Adipocyte (in vitro differentiated cells): Measurements from ENCODE around the gene TMIGD2.
"Not testable (repeated sequence)": the region's sequence is repeated elsewhere in the genome, so short reads cannot be mapped to it uniquely, and the experiment has no call there.

Source experiments
- DNase-seq: peaks from one replicate; pipeline ENCODE4 v3.0.0-alpha.2; 2015; ENCODE audit warnings: low read depth
- H3K27me3 ChIP-seq: replicated peaks from 2 replicates; pipeline ENCODE4 v1.7.0; 2013; ENCODE audit warnings: mild to moderate bottlenecking, low read length, moderate library complexity; ENCODE audit not compliant: control insufficient read depth, insufficient read depth
- H3K36me3 ChIP-seq: 2 replicates; pipeline ENCODE4 v1.7.0; 2013; ENCODE audit warnings: low read length, mild to moderate bottlenecking, moderate library complexity; ENCODE audit not compliant: control insufficient read depth, insufficient read depth, severe bottlenecking
- H3K4me1 ChIP-seq: 2 replicates; pipeline ENCODE4 v1.7.0; 2013; ENCODE audit warnings: mild to moderate bottlenecking, low read length, moderate library complexity; ENCODE audit not compliant: control insufficient read depth, insufficient read depth
- H3K4me3 ChIP-seq: 2 replicates; pipeline ENCODE4 v1.7.0; 2013; ENCODE audit warnings: mild to moderate bottlenecking, low read length, moderate library complexity
- H3K9ac ChIP-seq: 2 replicates; pipeline ENCODE4 v1.7.0; 2013; ENCODE audit warnings: mild to moderate bottlenecking, low read length, moderate library complexity
- H3K9me3 ChIP-seq: 2 replicates; pipeline ENCODE4 v1.7.0; 2013; ENCODE audit warnings: mild to moderate bottlenecking, low read length, moderate library complexity; ENCODE audit not compliant: control insufficient read depth

TMIGD2 gene

GRCh38 chr19:4274321-4274686 lies 27.9 kb downstream of the TMIGD2 start:
- not testable (repeated sequence) for H3K9ac ChIP-seq, H3K4me3 ChIP-seq, H3K4me1 ChIP-seq, DNase-seq, H3K9me3 ChIP-seq, H3K36me3 ChIP-seq
- peaks cover 11% of the 10 kb centered on the region for H3K27me3 ChIP-seq

DNA sequence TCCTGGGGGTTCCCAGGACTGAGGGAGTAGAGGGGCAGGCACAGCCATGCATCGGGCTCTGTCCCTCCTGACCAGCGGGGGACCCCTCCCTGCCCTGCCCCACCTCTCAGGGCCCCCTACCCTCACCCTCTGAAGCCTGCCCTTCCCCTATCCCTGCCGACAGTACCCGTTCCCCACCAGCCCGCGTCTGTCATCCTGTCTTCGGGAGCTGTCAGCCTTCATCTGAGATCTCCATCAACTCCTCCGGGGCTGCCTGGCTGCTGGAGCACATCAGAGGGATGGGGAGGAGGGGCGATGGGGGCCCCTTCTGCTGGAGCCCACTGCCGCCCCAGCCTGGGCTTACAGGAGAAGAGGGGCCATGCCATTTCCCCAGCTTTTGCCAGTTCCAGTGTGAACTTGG lies 29.3 kb downstream of the TMIGD2 start:
- H3K4me1 ChIP-seq: peaks cover 5% of the 10 kb centered on the region

GRCh38 chr19:4268816-4269430 lies 33.3 kb downstream of the TMIGD2 start:
- DNase-seq: no peak
- Histone ChIP-seq H3K27me3 (no peaks in the 10 kb centered on the region), H3K36me3 (peaks cover 26% of the 10 kb centered on the region), H3K4me1 (peaks cover 5% of the 10 kb centered on the region), H3K9me3 (no peaks in the 10 kb centered on the region), H3K9ac (no peak overlapping the region), H3K4me3 (no peak overlapping the region)

More for the DNA sequence above, 29.3 kb downstream of the TMIGD2 start:
- Histone ChIP-seq H3K9ac (no peak overlapping the region), H3K4me3 (no peak overlapping the region), H3K36me3 (peaks cover 12% of the 10 kb centered on the region), H3K27me3 (peaks cover 7% of the 10 kb centered on the region), H3K9me3 (no peaks in the 10 kb centered on the region)
- no peak for DNase-seq

DNA sequence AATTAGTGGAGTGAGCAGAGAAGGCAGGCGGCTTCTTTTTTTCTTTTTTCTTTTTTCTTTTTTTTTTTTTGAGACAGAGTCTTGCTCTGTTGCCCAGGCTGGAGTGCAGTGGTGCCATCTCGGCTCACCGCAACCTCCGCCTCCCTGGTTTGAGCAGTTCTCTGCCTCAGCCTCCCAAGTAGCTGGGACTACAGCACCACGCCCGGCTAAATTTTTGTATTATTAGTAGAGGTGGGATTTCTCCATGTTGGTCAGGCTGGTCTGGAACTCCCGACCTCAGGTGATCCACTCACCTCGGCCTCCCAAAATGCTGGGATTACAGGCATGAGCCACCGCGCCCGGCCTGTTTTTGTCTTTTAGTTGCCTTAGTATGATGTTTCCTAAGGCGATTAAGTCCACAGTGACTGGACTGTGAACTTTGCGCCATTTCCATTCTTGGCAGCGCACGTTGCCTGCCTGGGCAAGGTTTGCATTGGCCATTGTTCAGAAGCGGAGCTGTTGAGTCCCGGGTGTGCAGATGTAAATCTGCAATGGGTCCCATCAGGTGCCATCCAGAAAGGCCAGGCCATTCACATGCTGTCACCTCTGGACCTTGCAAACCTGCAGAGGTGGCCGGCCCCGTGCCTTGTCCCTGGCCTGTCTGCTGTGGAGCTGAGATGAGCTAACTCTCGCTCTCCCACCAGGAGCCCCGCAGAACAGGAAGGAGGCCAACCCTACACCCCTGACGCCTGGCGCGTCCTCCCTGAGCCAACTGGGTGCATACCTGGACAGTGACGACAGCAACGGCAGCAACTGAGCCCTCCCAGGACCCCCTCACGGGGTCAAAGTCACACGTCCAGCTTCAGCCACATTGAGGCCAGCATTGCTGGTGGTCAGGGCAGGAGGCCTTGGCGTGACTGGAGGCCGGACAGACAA lies 34.0 kb downstream of the TMIGD2 start:
- DNase-seq: no peak
- Histone ChIP-seq H3K27me3 (no peaks in the 10 kb centered on the region), H3K4me3 (no peak overlapping the region), H3K9me3 (no peaks in the 10 kb centered on the region), H3K4me1 (peaks cover 5% of the 10 kb centered on the region), H3K36me3 (peaks cover 26% of the 10 kb centered on the region), H3K9ac (no peak overlapping the region)

DNA sequence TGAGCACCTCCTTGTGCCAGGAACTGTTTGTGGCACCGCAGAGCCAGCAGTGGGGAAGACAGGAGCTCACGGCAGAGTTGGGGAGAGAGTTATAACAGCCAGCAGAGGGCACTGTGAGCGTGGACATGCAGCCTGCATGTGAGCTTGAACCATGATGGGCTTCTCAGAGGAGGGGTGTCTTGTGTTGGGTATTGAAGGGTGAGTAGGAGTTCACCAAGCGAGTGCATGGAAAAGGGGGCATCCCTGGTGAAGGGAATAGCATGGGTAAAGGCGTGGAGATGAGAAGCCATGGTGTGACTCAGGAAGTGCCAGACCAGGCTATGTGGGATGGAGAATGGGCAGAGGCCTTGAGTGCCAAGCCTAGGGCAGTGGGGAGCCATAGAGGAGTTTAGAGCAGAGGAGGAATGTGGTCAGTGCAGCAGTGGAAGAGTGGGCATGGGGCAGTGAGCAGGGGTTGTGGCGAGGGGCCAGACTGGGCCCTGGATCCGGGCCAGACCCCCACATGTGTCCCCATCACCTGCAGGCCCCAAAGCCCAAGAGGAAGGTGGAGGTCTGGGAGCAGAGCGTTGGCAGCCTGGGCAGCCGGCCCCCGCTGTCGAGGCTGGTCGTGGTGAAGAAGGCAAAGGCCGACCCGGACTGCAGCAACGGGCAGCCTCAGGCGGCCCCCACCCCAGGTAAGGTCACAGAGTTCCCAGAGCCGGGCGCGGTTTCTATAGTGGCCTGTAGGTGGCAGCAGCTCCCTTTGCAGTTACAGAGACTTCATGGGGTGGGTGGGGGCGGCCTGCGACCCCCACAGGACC lies 34.9 kb downstream of the TMIGD2 start:
- no peaks in the 10 kb centered on the region for H3K9me3 ChIP-seq
- H3K27me3 ChIP-seq: no peaks in the 10 kb centered on the region
- no peak overlapping the region for H3K4me3 ChIP-seq
- H3K4me1 ChIP-seq: peaks cover 5% of the 10 kb centered on the region
- DNase-seq: peak; percentile 65
- no peak overlapping the region for H3K9ac ChIP-seq
- peaks cover 31% of the 10 kb centered on the region for H3K36me3 ChIP-seq

DNA sequence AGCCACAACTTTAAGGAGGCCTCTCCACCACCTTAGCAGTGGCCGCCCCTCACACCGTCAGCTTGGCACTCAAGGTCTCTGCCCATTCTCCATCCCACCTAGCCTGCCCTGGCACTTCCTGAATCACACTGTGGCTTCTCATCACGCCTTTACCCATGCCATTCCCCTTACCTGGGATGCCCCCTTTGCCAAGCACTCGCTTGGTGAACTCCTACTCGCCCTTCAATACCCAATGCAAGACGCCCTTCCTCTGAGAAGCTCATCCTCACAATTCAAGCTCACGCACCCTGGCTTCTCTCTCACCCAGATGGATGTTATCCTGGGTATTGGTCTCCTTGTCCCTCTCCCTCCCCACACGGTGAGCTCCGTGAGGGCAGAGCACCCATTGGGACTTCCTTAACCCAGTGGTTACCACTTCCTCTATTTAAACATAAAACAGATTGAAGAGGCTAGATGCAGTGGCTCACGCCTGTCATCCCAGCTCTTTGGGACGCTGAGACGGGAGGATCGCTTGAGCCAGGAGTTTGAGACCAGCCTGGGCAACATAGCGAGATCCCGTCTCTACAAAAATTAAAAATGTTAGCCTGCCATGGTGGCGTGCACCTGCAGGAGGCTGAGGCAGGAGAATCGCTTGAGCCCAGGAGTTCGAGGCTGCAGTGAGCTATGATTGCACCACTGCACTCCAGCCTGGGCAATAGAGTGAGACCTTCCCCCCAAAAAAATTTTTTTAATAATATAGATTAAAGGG lies 35.8 kb downstream of the TMIGD2 start:
- Histone ChIP-seq H3K9ac (no peak overlapping the region), H3K27me3 (no peaks in the 10 kb centered on the region), H3K4me1 (peaks cover 5% of the 10 kb centered on the region), H3K36me3 (peaks cover 32% of the 10 kb centered on the region), H3K4me3 (no peak overlapping the region), H3K9me3 (no peaks in the 10 kb centered on the region)
- no peak for DNase-seq

GRCh38 chr19:4264812-4265211 lies 37.4 kb downstream of the TMIGD2 start:
- DNase-seq: no peak
- no peaks in the 10 kb centered on the region for H3K9me3 ChIP-seq
- peaks cover 5% of the 10 kb centered on the region for H3K4me1 ChIP-seq
- H3K27me3 ChIP-seq: no peaks in the 10 kb centered on the region
- H3K4me3 ChIP-seq: no peak overlapping the region
- peaks cover 42% of the 10 kb centered on the region for H3K36me3 ChIP-seq
- no peak overlapping the region for H3K9ac ChIP-seq

- no peaks in the 10 kb centered on the region for H3K27me3 ChIP-seq
- peaks cover 42% of the 10 kb centered on the region for H3K36me3 ChIP-seq
- H3K9ac ChIP-seq: no peak overlapping the region
- DNase-seq: no peak
- peaks cover 4% of the 10 kb centered on the region for H3K9me3 ChIP-seq
- H3K4me3 ChIP-seq: no peak overlapping the region
- H3K4me1 ChIP-seq: no peaks in the 10 kb centered on the region
These were observed 41.5 kb downstream of the TMIGD2 start for GRCh38 chr19:4260613-4261191.

DNA sequence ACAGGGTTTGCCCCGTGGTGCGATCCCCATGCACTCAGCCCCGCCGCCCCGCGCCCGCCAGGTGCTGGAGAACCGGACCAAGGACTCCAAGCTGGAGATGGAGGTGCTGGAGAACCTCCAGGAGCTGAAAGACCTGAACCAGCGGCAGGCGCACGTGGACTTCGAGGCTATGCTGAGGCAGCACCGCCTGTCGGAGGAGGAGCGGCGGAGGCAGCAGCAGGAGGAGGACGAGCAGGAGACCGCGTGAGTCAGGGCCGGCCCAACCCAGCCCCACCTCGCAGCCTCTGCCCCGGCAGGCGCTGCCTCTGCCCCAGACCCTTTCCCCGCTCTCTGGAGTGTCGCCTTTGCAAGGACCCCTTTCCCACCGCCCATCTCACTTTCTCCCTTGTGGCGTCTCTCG lies 44.0 kb downstream of the TMIGD2 start:
- no peak for DNase-seq
- Histone ChIP-seq H3K9me3 (peaks cover 4% of the 10 kb centered on the region), H3K27me3 (no peaks in the 10 kb centered on the region), H3K36me3 (peaks cover 55% of the 10 kb centered on the region), H3K4me3 (no peak overlapping the region), H3K9ac (no peak overlapping the region), H3K4me1 (no peaks in the 10 kb centered on the region)

DNA sequence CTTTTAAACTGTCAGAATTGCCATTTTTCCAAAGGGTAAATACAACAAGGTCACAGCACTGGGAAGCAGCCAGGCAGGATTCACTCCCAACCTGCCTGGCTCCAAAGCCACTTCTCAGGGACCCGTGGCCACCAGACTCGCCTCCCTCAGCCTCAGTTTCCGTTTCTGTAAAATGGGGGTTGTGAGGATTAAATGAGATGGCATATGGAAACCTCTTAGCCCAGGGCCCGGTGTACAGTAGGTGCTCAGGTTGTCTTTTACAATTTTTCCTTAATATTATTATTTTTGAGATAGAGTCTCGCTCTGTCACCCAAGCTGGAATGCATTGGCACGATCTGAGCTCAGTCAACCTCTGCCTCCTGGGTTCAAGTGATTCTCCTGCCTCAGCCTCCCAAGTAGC lies 45.2 kb downstream of the TMIGD2 start:
- Histone ChIP-seq H3K27me3 (no peaks in the 10 kb centered on the region), H3K36me3 (peaks cover 56% of the 10 kb centered on the region), H3K9ac (no peak overlapping the region), H3K4me1 (no peaks in the 10 kb centered on the region), H3K4me3 (no peak overlapping the region), H3K9me3 (peaks cover 4% of the 10 kb centered on the region)
- no peak for DNase-seq
